SHP77 treated with DMSO at 0.1 percent for 48 hours (cell line): ENCODE measurements around the gene RERGL.
"Not testable (repeated sequence)": the region's sequence is repeated elsewhere in the genome, so short reads cannot be mapped to it uniquely, and the experiment has no call there.

Source experiments
- DNase-seq: peaks from one replicate; lab custom pipeline; 2025; lab: John Stamatoyannopoulos, UW

RERGL gene

DNA sequence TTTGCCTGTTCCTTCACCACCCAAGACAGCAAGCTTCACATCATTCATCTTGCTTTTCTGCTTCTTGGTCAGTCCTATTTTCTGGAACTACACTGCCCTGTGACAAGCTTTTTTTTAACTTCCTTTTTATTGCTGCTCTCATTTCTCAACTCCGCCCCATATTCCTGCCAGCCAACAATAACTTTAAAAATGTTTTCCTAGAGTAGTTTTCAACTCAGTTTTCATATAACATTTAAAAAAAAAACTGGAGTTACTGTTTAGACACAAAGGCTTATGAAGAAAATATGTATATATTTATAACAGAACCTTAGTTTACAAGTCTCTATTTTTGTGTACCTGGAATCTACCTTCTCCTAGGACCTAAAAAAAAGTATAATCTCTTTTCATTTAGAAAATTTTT lies at the start of gene RERGL:
TSS of gene RERGL (minus strand) at position 101 of the 400 bp plus-strand sequence. CDS start at position 48, 53 bp downstream.
- no peak for DNase-seq

DNA sequence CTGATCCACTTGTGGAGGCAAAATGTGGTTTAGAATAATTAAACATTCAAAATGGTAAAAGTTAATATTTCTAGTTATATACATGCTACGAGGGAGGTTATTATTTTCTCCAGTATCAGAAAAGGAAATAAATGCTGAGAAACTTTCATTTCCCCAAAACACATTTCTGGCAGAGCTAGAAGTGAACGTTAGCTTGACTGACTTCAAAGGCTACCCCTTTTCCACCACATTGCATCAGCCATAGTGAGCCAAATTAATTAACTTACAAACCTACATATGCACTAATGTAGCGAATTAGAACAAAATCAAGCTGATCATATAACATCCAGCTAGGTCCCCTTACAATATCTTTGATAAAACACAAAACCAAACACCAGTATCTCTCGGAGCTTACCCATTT lies 49.3 kb upstream of the RERGL start:
- no peak for DNase-seq

DNA sequence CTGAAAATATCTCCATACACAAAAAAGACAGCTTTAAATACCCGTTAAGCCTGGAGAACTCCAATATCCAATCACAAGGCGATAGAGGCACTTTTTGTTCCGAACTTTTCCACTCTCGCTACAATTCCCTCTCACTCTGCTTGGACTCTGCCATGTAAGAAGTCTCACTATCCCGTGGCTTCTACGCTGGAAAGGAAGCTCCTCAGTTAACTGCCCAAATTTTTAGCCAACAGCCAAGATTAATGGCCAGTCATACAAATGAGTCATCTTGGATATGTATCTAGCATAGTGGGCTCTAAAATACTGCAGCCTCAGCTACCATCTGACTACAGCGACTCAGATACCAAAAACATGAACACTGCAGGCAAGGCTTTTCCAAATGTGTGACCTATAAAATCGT lies 45.5 kb upstream of the RERGL start:
- no peak for DNase-seq

- DNase-seq: no peak
Measured at GRCh38 chr12:18135086-18135485, 45.1 kb upstream of the RERGL start.

- DNase-seq: no peak
Measured at GRCh38 chr12:18130851-18131250, 40.9 kb upstream of the RERGL start.

- DNase-seq: no peak
Measured at GRCh38 chr12:18123707-18124106, 33.7 kb upstream of the RERGL start.

- no peak for DNase-seq
Measured at GRCh38 chr12:18120899-18121298, 30.9 kb upstream of the RERGL start.

DNA sequence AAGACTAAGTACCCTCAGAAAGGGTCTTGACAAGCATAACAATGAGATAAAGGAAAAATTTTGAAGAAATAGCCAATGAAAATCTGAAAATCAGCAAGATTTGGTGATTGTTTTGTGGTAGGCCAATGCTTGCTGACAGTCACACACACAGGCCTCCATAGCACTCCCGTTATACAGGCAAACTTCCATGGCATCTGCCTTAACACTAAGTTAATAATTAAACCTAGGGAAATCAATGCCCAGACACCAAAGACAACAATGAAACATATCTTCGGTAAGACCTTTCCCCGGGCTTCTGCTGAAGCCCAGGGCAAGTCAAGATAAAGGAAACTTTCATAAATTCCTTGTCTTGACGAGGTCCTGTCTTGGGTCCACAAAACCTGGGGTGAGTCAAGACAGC lies 18.6 kb upstream of the RERGL start:
- DNase-seq: no peak

GRCh38 chr12:18103624-18104023 lies 13.6 kb upstream of the RERGL start:
- no peak for DNase-seq

GRCh38 chr12:18101043-18101442 lies 11.1 kb upstream of the RERGL start:
- no peak for DNase-seq

- no peak for DNase-seq
Measured at GRCh38 chr12:18084080-18084479, 5.9 kb downstream of the RERGL start.

DNA sequence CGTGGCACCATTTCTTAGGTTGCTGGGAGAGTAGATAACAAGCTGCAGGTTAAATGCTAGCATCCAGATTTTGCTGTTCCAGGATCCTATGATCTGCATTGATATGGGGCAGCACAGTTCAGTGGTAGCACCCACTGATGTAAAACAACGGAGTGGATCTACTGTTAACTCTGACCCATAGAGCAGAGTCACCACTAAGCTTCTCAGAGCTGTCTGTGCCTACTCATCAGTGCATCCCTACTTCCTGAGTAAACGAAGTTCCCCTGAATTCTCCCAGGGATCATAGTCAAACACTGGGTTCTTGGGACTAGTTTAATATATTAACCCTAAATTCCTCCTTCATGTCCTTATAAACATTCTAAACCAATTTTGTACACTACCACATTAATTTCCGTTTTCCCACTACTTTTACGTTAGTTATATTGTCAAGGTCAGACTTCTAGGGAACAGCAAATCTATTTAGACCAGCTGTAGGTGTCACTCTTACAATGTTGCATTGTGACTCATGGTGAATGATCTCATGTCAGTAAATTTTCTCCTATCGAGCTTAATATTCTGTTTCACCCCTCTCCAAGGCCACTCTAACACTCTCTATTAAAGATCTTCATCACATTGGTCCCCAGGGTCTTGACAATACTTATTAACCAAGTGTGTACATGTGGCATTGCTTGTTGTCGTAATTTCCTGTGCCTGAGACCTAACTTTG lies 10.3 kb downstream of the RERGL start:
- DNase-seq: no peak

DNA sequence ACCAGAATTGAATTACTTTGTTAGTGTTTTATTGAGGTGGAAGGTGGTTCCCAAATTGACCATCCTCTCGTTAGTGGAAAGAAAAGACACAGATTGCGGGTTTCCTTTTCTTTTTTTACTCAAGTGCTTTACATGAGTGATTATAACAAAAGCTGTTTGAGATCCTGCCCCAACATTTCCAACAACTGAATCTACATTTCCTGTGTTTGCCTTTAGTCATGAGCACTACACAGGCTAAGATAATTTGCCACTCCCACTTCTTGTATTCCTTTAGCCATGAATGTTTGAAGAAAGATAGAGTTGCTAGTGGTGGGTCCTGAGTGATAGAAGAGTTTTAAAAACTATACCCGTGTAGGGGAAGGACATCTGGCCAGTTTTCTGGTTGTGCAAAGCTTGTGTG lies 16.0 kb downstream of the RERGL start:
- no peak for DNase-seq

GRCh38 chr12:18072723-18073122 lies 17.3 kb downstream of the RERGL start:
- DNase-seq: no peak

DNA sequence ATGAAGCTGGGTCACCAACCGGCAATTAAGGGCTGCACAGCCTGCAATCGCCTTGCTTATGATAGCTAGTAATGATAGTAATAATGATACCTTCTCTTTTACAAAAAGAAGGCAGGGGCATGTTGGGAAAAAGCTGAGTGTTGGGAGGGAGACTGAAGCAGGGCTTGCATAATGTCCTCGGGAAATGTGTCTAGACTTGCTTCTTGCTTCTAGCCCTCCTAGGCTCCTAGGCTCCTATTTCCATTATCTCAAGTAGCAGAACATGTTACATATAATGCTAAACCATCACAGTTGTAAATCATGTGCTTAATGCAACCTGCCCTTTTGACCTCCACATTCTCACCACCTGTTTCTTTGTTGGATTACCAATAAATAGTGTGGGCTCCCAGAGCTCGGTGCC lies 18.7 kb downstream of the RERGL start:
- DNase-seq: no peak

DNA sequence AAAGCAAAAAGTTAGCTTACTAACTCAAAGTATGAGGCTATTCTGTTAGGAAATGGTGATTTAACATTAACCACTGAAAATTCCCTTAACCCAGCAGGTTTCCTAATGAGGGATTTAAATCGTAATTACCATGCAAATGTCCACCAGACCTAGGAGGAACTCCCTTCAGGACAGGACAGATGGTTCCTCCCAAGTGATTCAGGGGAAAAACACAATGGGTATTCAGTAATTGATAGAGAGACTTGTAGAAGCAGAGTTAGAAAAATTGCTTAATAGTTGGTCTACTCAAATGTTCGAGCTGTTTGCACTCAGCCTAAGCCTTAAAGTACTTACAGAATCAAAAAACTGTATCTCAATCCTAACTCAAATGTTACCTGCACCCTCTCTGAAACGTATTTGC lies 21.6 kb downstream of the RERGL start:
- DNase-seq: no peak

GRCh38 chr12:18066666-18067065 lies 23.3 kb downstream of the RERGL start:
- no peak for DNase-seq

DNA sequence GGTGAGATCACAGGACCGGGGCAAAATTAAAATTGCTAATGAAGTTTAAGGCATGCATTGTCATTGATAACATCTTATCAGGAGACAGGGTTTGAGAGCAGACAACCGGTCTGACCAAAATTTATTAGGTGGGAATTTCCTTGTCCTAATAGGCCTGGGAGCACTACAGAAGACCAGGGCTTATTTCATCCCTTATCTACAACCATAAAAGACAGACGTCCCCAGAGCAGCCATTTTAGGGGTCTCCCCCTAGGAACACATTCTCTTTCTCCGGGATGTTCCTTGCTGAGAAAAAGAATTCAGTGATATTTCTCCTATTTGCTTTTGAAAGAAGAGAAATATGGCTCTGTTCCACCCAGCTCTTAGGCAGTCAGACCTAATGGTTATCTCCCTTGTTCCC lies 27.1 kb downstream of the RERGL start:
- not testable (repeated sequence) for DNase-seq

GRCh38 chr12:18057051-18057450 lies 32.9 kb downstream of the RERGL start:
- no peak for DNase-seq

DNA sequence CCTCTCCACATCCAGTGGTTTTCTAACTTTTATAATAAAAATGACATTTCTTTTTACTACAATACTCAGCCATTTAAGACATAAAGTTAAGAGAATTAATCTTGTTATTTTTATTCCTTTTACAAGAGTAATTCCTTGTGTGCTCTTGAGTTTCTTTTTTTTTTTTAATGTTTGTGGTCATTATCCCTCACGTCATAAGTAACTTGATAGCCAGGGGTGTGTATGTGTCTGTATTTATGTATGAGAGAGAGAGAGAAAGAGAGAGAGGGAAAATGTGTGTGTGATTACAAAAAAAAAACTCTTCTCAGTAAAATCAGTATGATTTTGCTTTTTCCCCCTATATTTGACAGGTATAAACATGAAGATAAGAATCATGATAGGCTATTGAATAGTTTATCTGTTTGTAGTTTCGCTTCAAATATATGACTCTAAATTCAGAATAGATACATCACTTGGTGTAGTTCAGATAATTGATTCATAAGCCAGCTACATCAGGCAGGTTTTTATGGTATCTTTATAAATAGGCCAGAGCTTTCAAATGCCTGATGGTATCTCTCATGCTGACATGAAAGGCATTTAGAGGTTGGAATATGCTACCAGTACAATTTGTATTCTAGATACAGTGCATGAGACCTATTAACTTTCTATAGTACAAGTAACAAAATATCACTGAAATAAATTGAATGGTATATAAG lies 34.9 kb downstream of the RERGL start:
- no peak for DNase-seq

DNA sequence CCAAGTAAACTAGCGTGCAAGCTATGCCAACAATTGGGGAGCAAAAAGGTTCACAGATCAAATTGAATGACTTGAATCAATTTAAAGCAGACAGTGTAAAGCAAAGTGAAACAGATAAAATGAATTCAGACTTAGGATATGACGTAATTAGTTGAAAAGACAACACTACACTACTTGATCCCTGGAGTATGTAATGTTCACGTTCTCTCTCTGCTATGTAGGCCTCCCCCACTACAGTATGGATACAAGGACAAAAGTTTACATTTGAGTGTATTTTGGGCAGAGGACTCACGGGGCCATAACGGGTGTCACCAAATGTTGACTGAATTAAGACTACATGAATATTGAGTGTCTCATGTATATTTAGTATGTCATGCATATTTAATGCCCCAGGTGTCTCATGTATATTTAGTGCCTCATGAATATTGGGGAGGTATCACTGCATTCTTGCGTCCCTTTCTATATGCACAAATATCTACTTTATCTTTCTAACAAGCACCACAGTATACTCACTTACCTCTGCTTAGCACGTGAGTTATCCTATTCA lies 44.5 kb downstream of the RERGL start:
- DNase-seq: no peak

GRCh38 chr12:18040060-18040742 lies 49.8 kb downstream of the RERGL start:
- not testable (repeated sequence) for DNase-seq
